Testis (tissue), 3 donors: ENCODE results near the gene NME8. TPM values are rescaled to one million over a fixed set of nuclear protein-coding genes. Genes with fewer than 3 reads are reported as not detected.

ENCODE experiments used
- DNase-seq: peaks from one replicate; pipeline ENCODE4 v3.0.0-alpha.2; 2019
- H3K27ac ChIP-seq, 2 donors: fragments of 200-600 bp; sonication (generic); one replicate each; pipeline ENCODE4 v1.5.1; 2019
- H3K27me3 ChIP-seq: fragments of 200-600 bp; sonication (generic); one replicate; pipeline ENCODE4 v1.5.1; 2019
- H3K36me3 ChIP-seq: fragments of 200-600 bp; sonication (generic); one replicate; pipeline ENCODE4 v1.5.1; 2017; ENCODE audit warnings: low read depth; ENCODE audit errors: missing control alignments
- H3K4me1 ChIP-seq: fragments of 200-600 bp; sonication (generic); one replicate; pipeline ENCODE4 v1.5.1; 2019
- H3K4me3 ChIP-seq, 2 donors: fragments of 200-600 bp; sonication (generic); one replicate each; pipeline ENCODE4 v1.5.1; 2017 to 2019
- H3K9me3 ChIP-seq: fragments of 200-600 bp; sonication (generic); one replicate; pipeline ENCODE4 v1.5.1; 2017
- POLR2A ChIP-seq: fragments of 450-650 bp; IDR thresholded peaks from one replicate; pipeline ENCODE4 v1.6.1; 2017; ENCODE audit warnings: antibody characterized with exemption, mild to moderate bottlenecking, moderate library complexity
- WGBS, 2 donors: methylation state at CpG; one replicate each; pipeline ENCODE4 v1.1.5; 2018; 5-methylcytosine and 5-hydroxymethylcytosine counted together
- intact Hi-C: fragments of 100-400 bp; cut with DNase I; formaldehyde crosslinking; loops from one replicate; pipeline ENCODE4 v1.15.1; 2023; ENCODE audit warnings: low total_unique reads
- polyA plus RNA-seq: library from polyadenylated mRNA; stranded (reverse); fragments of 350-450 nt; fragmentation: Illumina TruSeq; extraction: RNeasy Lipid Tissue Mini Kit (QIAGEN cat#74804); gene quantifications from one replicate; pipeline ENCODE4 v1.2.3, GENCODE V29; 2014; ENCODE audit warnings: low read depth, low replicate concordance; ENCODE audit not compliant: insufficient read depth
- total RNA-seq, 2 donors: library from RNA; depleted of rRNA; stranded (reverse); fragments of >200 nt; gene quantifications; one replicate each; pipeline ENCODE4 v1.2.3, GENCODE V29; 2016
- TF ChIP-seq, protein P1 (sequence below), 3 experiments: fragments of 450-650 bp in 2 of 3; fragments of 200-600 bp in 1 of 3; sonication (generic) in 1 of 3; IDR thresholded peaks; one replicate each; pipeline ENCODE4 v1.5.1; 2016 to 2019; ENCODE audit warnings: antibody characterized with exemption in 3 of 3, mild to moderate bottlenecking in 2 of 3, moderate library complexity in 1 of 3

NME8 gene
- total and polyA plus RNA-seq, 3 donors from 2014 or later, result 1.7 to 25.3 (median 5.8) TPM

DNA sequence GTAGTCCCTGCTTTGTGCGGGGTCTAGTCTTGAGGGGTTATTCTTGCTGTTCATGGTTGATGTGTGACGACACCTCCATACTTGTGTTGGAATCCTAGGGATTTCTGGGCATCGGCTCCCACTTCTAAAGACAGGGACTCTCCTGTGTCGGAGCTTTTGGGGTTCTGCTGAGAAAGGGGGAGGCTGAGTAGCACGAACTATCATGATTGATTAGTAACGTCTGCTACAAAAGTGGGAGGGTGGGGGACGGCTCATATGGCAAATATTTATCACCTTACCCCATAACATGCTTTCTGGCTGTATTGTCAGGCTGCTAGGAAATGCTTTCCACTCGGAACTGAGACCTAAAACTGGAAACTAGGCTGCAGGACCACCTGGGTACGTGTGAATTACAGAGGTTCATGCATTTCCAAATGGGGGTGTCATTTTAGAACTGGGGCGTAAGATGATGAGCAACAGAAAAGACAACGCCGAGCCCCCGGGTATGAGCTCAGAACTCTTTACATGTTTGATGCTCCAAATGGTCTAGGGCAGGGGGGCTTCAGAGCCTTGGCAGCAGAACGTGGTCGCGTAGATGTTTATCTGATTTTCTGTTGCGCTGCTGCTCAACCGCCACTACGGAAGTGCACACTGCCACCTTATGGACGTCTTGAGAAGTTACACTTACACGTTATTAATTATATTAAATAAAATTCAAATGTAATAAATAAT, 15.1 kb upstream of the NME8 start:
- TF ChIP-seq POLR2A, result no peak
- TF ChIP-seq, protein P1, sequence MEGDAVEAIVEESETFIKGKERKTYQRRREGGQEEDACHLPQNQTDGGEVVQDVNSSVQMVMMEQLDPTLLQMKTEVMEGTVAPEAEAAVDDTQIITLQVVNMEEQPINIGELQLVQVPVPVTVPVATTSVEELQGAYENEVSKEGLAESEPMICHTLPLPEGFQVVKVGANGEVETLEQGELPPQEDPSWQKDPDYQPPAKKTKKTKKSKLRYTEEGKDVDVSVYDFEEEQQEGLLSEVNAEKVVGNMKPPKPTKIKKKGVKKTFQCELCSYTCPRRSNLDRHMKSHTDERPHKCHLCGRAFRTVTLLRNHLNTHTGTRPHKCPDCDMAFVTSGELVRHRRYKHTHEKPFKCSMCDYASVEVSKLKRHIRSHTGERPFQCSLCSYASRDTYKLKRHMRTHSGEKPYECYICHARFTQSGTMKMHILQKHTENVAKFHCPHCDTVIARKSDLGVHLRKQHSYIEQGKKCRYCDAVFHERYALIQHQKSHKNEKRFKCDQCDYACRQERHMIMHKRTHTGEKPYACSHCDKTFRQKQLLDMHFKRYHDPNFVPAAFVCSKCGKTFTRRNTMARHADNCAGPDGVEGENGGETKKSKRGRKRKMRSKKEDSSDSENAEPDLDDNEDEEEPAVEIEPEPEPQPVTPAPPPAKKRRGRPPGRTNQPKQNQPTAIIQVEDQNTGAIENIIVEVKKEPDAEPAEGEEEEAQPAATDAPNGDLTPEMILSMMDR (IDR thresholded peaks at IDR 0.05), result peak; percentile 55 to 89 (median 77)
- no peak overlapping the region for H3K27ac ChIP-seq

DNA sequence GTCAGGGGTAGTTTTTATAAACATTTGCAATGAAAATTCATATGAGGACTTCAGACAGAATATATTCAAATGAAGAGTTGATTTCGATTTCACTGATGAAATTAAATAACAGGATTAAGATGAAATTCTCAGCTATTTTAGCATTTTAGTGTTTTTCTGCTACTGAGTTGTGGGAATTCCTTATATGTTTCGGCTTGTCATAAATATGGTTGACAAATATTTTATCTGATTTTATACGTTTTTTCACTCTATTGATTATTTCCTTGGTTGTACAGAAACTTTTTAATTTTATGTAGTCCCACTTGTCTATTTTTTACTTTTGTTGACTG, 14.6 kb upstream of the NME8 start:
- peak overlapping the region in 1 of 2 donors; percentile 56 for H3K4me3 ChIP-seq
- H3K27me3 ChIP-seq, result no peaks in the 10 kb centered on the region
- intact Hi-C loops, result no loop called here
- WGBS, 2 donors, result 16 to 23% methylated on average over 3 of the region's 3 CpGs
- no peaks in the 10 kb centered on the region for H3K9me3 ChIP-seq
- TF ChIP-seq POLR2A, result no peak
- peaks cover 5% of the 10 kb centered on the region for H3K4me1 ChIP-seq
- no peak for DNase-seq
- H3K27ac ChIP-seq, result no peak overlapping the region
- no peaks in the 10 kb centered on the region for H3K36me3 ChIP-seq

More for the DNA sequence above, 15.1 kb upstream of the NME8 start:
- DNase-seq, result peak; percentile 55
- Histone ChIP-seq H3K4me3 (peak overlapping the region; percentile 41 to 56), H3K4me1 (peaks cover 5% of the 10 kb centered on the region), H3K27me3 (no peaks in the 10 kb centered on the region), H3K9me3 (no peaks in the 10 kb centered on the region), H3K36me3 (no peaks in the 10 kb centered on the region)
- intact Hi-C loops, result no loop called here
- WGBS, 2 donors, result 20 to 25% methylated on average over 21 of the region's 21 CpGs

DNA sequence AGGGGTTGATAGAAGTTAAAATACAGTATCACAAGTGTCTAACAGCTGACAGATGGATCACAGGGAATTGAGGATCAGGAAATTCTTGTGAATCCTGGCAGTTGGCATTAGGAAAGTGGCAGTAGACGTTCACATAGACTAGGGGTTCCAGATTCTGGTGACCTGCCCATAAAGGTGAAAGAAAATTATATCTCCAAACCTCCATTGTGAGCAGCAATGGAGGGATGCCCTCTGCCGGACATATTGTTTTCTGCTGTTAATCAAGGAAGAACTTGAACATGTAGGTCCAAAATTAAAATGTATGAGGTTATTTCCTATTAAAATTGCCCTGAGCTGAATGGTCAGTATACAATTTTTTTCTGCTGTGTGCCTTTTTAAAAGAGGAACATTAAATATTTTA, 5.1 kb downstream of the NME8 start:
- no peak for DNase-seq
- 50 to 51% methylated on average over 2 of the region's 2 CpGs for WGBS, 2 donors
- Histone ChIP-seq H3K36me3 (no peaks in the 10 kb centered on the region), H3K27ac (no peak overlapping the region), H3K9me3 (no peaks in the 10 kb centered on the region), H3K27me3 (no peaks in the 10 kb centered on the region), H3K4me3 (no peak overlapping the region), H3K4me1 (no peaks in the 10 kb centered on the region)
- intact Hi-C loops, result no loop called here
- no peak for TF ChIP-seq POLR2A
- TF ChIP-seq, protein P1 (IDR thresholded peaks at IDR 0.05), result peak in 1 of 3 experiments; percentile 17

DNA sequence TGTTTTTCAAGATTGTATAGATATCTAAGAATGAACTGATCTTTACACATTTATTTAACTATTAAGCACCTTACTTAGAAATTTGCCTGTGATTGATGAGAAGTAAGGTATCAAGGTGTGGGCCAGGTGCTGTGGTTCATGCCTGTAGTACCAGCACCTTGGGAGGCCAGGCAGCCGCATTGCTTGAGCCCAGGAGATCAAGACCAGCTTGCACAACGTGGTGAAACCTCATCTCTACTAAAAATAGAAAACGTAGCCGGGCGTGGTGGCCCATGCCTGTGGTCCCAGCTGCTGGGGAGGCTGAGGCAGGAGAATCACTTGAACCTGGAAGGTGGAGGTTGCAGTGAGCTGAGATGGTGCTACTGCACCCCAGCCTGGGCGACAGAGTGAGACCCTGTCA, 33.7 kb downstream of the NME8 start:
- intact Hi-C loops, result no loop called here
- H3K9me3 ChIP-seq, result no peaks in the 10 kb centered on the region
- H3K4me1 ChIP-seq, result no peaks in the 10 kb centered on the region
- TF ChIP-seq POLR2A, result no peak
- TF ChIP-seq, protein P1 (IDR thresholded peaks at IDR 0.05), result no peak
- no peak overlapping the region for H3K4me3 ChIP-seq
- no peaks in the 10 kb centered on the region for H3K36me3 ChIP-seq
- no peak overlapping the region for H3K27ac ChIP-seq
- no peak for DNase-seq
- WGBS, 2 donors, result 90 to 92% methylated on average over 6 of the region's 6 CpGs
- H3K27me3 ChIP-seq, result no peaks in the 10 kb centered on the region

DNA sequence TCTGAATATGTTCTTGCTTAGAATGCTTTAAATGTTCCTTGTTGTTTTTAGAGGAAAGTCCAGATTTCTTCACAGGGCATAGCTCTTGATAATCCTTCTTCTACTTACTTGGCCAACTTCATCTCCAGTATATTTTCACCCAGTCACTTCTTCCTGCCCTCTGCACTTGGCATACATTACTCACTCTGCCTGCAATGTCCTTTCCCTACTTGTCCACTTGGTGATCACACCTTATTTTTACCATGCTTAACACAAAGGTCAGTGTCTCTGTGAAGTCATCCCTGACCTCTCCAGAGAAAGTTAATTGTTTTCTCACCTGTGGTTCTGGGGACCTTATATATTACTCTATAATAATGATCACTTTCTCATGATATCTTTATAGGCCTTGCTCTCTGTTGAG, 45.0 kb downstream of the NME8 start:
- no peak for TF ChIP-seq POLR2A
- TF ChIP-seq, protein P1 (IDR thresholded peaks at IDR 0.05), result no peak
- Histone ChIP-seq H3K9me3 (no peaks in the 10 kb centered on the region), H3K27me3 (no peaks in the 10 kb centered on the region), H3K4me3 (no peak overlapping the region), H3K27ac (no peak overlapping the region), H3K4me1 (no peaks in the 10 kb centered on the region), H3K36me3 (no peaks in the 10 kb centered on the region)
- DNase-seq, result no peak
- intact Hi-C loops, result no loop called here
